ENCODE measurements around the gene BEST1.

Gene BEST1

GRCh38 chr11:61916737-61917333 lies 33.3 kb upstream of the BEST1 start:
- DNase-seq = no peak

DNA sequence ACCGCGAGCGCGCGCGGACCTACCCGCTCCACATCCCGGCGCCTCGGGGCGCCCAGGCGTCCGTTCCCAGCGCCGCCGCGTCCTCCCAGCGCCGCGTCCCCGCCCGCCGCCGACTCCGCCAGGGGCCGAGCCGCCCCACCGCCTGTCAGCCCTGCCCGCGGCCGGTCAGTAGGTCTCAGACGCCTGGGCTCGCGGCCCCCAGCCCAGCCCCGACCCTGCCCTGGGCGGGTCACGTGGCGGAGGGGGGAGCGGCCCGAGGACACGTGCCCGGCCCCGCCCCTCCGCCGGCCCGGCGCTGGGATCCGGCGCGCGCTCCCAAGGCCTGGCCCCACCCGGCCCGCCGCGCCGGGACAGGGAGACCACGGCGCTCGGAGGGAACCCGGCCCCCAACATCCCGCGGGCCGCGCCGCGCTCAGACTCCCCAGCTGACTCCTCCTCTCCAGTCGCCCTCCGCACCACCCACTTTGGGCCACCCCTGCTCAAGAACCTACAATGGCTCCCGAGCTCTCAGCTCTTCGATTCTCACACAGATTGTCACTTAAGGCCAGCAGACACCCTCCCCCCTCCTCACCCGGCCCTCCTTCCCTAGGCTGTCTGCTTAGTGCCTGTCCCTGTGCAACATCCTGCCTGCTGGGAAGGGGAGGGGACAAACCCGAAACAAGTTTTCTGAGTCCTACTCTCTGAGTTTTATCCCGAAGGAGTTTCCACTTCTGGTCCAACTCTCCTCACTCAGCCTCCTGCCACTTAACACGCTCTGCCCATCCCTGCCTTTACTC lies 32.6 kb upstream of the BEST1 start, which contains the start of gene RAB3IL1:
TSS of gene RAB3IL1 (minus strand) at position 233 of the 776 bp plus-strand sequence. CDS start at position 34, 199 bp downstream.
- DNase-seq = no peak

DNA sequence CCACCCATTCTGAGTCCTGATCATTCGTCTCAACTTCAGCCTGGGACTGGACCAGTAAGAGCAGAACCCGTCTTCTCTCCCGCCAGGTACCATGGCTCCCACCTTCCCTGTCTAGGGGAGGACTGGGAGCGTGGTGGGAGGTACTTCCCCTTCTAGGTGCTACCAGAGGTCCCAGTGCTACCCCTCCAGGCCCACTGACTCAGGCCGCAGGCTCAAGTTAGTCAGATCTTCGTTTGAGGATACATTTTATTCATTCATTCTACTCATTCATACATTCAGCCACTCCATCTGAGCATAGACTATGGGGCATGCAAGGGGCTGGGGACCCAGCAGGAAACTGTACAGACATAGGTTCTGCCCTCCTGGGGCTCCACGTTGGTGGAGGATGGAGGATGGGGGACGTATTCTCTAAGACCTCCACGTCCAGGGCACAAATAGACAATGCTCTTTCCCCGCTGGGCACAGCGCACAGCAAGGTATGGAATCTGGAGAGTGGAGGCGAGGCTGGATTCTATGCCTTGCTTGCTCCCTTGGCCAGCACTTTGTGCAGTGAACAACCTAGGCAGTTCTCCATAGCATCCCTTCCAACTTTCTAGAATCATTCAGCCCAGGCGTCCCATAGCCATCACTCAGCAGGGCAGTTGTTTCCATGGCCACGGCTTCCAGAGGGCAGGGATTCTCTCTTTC lies 31.8 kb upstream of the BEST1 start:
- no peak for DNase-seq

DNA sequence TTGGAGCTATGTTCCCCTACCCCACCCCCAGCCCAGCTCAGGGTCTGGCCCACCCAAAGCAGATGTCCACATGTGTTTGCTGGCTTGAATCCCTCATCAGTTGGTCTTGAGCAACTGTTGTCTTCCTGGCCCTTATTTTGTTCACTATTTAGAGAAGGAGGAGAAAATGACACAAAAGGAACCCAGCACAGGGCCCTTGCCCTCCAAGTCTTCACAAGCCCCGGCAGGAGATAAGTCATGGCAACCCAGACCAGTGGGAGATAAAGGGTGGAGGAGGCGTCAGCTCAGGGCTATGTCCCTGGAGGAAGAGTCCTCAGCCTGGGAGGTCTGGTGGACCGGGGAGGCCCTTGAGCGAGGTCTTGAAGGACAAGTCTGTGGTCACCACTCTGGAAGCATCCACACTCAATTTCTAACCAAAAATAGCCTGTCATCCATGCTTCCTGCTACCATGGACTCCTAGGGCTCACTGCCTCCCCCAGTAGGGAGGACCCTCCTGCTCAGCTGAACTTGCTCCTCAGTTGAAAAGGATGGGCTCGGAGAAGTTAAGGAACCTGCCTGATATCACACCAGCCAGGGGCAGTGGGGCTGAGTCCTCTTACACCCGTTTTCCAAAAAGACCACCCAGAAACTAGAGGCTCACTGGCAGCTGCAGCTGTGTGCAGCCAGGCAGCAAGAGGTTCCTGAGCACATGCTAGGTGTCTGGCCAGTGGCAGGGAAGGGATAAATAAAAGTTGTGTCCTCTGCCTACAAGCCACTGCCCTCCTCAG lies 31.0 kb upstream of the BEST1 start:
- DNase-seq = no peak

DNA sequence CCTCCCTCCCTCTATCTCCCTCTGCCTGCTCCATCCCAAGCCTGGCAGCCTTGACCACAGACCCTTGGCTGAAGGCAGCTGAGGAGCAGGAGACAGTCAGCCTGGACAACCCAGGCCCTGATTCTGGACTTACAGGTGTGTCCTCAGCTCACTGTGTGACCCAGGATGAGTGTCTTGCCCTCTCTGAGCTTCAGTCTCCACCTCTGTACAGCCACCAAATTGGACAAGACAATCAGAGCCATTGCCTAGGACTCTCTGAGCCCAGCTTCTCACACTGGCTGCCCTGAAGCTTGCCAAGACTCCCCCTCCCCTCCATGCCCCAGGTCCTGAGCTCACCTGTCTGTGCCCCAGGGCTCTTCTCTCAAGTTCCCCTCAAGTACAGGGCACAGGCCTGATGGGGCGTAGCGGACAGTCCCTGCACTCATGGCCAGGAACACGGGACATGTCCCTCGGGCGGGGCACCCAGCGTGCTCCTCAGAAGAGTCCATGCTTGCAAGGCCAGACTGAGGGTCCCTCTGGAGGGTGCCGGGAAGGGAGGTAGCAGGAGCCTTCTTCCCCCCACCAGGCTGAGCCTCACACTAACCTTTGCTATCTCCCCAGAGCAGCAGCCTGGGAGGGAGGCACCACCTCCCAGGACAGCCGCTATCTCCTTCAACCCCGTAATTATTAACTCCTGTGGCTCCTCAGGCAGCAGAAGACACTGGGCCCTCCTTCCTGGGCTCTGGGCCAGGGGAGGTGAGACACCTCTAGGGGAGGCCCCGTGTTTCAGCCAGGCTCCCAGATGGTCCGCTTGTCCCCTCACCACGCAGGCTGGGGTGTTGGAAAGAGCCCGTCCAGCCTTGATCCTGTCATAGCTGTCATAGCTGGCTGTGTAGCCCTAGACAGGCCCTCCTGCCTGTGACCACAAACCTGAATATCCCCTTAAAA lies 30.2 kb upstream of the BEST1 start:
- no peak for DNase-seq

- DNase-seq = no peak
These were observed 28.7 kb upstream of the BEST1 start for GRCh38 chr11:61921446-61921845.

DNA sequence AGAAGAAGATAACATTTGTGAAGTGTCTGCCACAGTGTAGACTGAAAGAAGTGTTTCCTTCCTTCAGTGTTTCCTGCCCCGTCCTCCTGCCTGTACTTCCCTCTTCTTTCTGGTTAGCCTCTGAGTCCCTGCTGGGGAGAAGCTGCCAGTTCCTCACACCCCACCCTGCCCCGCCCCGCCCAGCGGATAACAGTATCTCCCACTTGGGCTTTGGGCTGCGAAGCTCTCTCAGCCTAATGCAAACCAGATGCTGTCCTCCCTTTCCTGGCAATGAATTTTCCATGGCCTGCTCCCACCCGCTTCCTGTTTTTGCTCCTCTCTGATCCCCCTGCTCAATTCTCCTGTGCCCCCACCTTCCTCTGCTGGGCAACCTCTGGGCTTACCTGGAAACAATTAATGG lies 27.6 kb upstream of the BEST1 start:
- no peak for DNase-seq

- DNase-seq = no peak
These were observed 26.7 kb upstream of the BEST1 start for GRCh38 chr11:61923166-61924063.

DNA sequence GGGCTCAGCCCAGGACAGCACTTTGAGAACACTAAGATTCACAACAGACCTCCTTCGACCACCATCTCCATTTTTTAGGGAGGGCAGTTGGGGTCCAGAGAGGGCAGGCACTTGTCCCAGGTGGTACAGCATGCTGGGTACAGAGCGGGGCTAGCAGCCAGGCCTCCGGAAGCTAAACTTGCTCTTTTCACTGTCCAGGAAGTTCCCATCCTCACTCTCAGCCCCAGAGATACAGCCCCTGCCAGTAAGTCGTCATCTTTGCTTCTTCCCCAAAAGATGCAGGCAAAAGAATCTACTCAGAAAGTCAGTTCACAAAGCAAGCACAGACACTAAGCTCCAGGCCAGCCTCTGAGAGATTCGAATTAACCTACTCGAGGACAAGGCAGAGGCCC lies 26.1 kb upstream of the BEST1 start:
- no peak for DNase-seq

GRCh38 chr11:61925736-61926135 lies 24.4 kb upstream of the BEST1 start:
- DNase-seq = no peak

DNA sequence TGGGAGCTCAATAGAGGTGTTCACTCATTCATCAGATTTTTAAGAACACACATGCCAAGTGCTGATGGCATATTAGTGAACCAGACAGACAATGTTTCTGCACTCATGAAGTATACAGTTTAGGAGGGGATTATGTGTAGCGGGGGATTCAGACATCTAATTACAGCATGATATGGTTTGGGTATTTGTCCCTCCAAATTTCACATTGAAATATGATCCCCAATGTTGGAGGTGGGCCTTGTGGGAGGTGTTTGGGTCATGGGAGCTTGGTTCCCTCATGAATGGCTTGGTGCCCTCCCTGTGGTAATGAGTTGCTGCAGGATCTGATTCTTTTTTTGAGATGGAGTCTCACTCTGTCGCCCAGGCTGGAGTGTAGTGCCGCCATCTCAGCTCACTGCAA lies 23.9 kb upstream of the BEST1 start:
- DNase-seq = no peak

DNA sequence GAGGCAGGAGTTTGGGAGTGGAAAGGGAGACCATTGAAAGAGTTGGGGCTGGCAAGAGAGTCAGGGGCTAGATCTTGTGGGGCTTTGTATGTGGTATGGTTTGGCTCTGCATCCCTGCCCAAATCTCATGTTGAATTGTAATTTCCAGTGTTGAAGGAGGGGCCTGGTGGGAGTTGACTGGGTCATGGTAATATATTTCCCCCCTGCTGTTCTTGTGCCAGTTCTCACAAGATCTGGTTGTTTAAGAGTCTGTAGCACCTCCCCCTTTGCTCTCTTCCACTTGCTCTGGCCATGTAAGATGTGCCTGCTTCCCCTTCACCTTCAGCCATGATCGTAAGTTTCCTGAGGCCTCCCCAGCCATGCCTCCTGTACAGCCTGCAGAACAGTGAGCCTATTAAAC lies 22.6 kb upstream of the BEST1 start:
- no peak for DNase-seq

GRCh38 chr11:61928606-61929005 lies 21.5 kb upstream of the BEST1 start:
- DNase-seq = no peak

DNA sequence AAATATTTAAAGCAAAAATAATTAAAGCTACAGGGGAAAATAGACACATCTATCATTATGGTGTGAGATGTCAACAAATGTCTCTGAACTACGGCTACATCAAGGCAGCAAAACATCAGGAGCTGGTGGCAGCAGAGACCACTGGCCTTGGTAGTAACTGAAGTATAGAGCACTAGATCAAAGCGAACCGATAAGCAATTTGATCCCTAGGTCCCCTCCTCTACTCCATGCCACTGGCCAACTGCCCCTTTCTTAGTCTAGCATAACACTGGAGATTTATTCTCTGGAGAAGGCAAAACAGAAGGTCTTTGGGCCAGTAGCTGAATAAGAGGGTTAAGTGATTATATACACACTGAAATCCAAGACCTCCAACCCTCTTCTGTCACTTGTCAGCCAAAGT lies 19.2 kb upstream of the BEST1 start:
- DNase-seq = no peak

- no peak for DNase-seq
These were observed 14.3 kb upstream of the BEST1 start for GRCh38 chr11:61935861-61936260.

- no peak for DNase-seq
These were observed 9.7 kb upstream of the BEST1 start for GRCh38 chr11:61940466-61940865.

DNA sequence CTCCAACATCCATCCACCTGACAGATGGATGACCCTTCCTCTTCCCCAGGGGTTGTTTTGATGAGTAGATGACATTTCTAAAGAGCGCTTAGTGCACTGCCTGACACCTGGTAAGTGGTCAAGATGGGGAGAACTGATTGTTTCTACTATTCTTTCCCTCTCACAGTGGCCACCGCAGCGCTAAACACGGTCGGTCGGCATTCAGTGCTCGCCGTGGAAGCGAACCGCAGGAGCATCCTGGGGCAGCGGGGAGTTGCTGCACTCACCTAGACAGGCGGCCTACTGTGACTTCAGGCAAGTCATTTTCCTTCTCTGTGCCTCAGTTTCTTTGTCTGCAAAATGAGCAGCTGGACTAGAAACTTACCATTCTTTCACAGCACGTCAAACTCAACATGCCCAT lies 5.0 kb upstream of the BEST1 start:
- no peak for DNase-seq

- DNase-seq = no peak
These were observed 3.3 kb upstream of the BEST1 start for GRCh38 chr11:61946894-61947293.

- peak; percentile 73 for DNase-seq
These were observed 2.5 kb upstream of the BEST1 start for GRCh38 chr11:61947486-61948210.

- DNase-seq = no peak
These were observed 1.6 kb upstream of the BEST1 start for GRCh38 chr11:61948505-61948904.
